ENCODE results near the gene ZFP3. TPM values are rescaled to one million over a fixed set of nuclear protein-coding genes. Genes with fewer than 3 reads are reported as not detected.
"Not testable (repeated sequence)": the region's sequence is repeated elsewhere in the genome, so short reads cannot be mapped to it uniquely, and the experiment has no call there.

ZFP3 gene
- total RNA-seq, 4 donors from 2014 or later, result 1.5 to 8.6 (median 5.3) TPM

GRCh38 chr17:5055543-5055942 is 22.7 kb upstream of the ZFP3 start:
- no peaks in the 10 kb centered on the region for H3K4me1 ChIP-seq
- no peaks in the 10 kb centered on the region for H3K9me3 ChIP-seq
- H3K4me3 ChIP-seq, result no peak overlapping the region
- intact Hi-C loops (cut with DNase I; ENCODE audit: low total_unique reads), result no loop called here
- no peak for DNase-seq
- H3K36me3 ChIP-seq, result no peaks in the 10 kb centered on the region
- no peaks in the 10 kb centered on the region for H3K27me3 ChIP-seq
- TF ChIP-seq CTCF (IDR thresholded peaks at IDR 0.05) (no peak), POLR2A (IDR thresholded peaks at IDR 0.05) (no peak)
- H3K27ac ChIP-seq, result no peak overlapping the region

- Histone ChIP-seq H3K27ac (no peak overlapping the region), H3K27me3 (no peaks in the 10 kb centered on the region), H3K4me1 (no peaks in the 10 kb centered on the region), H3K36me3 (no peaks in the 10 kb centered on the region), H3K9me3 (no peaks in the 10 kb centered on the region), H3K4me3 (no peak overlapping the region)
- TF ChIP-seq CTCF (IDR thresholded peaks at IDR 0.05) (no peak), POLR2A (IDR thresholded peaks at IDR 0.05) (no peak)
- DNase-seq, result no peak
- intact Hi-C loops (cut with DNase I; ENCODE audit: low total_unique reads), result loop anchor here (10.0 kb wide), 1 partner anchor 150 kb away; no protein-coding TSS in a partner anchor
Measured at GRCh38 chr17:5065227-5065744, 13.0 kb upstream of the ZFP3 start.

- intact Hi-C loops (cut with DNase I; ENCODE audit: low total_unique reads), result loop anchor here (10.0 kb wide), 1 partner anchor 153 kb away; no protein-coding TSS in a partner anchor
- no peak overlapping the region for H3K4me3 ChIP-seq
- no peak for DNase-seq
- no peak overlapping the region for H3K27ac ChIP-seq
- TF ChIP-seq CTCF (IDR thresholded peaks at IDR 0.05) (no peak), POLR2A (IDR thresholded peaks at IDR 0.05) (no peak)
- H3K9me3 ChIP-seq, result no peaks in the 10 kb centered on the region
- H3K36me3 ChIP-seq, result no peaks in the 10 kb centered on the region
- H3K4me1 ChIP-seq, result no peaks in the 10 kb centered on the region
- no peaks in the 10 kb centered on the region for H3K27me3 ChIP-seq
Measured at GRCh38 chr17:5068236-5068635, 10.0 kb upstream of the ZFP3 start.

- no peak for DNase-seq
- H3K36me3 ChIP-seq, result no peaks in the 10 kb centered on the region
- H3K4me1 ChIP-seq, result no peaks in the 10 kb centered on the region
- intact Hi-C loops (cut with DNase I; ENCODE audit: low total_unique reads), result loop anchor here (10.0 kb wide), 1 partner anchor 155 kb away; no protein-coding TSS in a partner anchor
- TF ChIP-seq POLR2A (IDR thresholded peaks at IDR 0.05) (no peak), CTCF (IDR thresholded peaks at IDR 0.05) (no peak)
- no peaks in the 10 kb centered on the region for H3K9me3 ChIP-seq
- H3K27me3 ChIP-seq, result no peaks in the 10 kb centered on the region
- H3K4me3 ChIP-seq, result no peak overlapping the region
- H3K27ac ChIP-seq, result no peak overlapping the region
Measured at GRCh38 chr17:5069724-5070123, 8.5 kb upstream of the ZFP3 start.

GRCh38 chr17:5075472-5075871 is 2.8 kb upstream of the ZFP3 start:
- H3K9me3 ChIP-seq; H3K27me3 ChIP-seq; intact Hi-C loops (cut with DNase I; ENCODE audit: low total_unique reads); H3K27ac ChIP-seq; H3K4me1 ChIP-seq; DNase-seq; H3K4me3 ChIP-seq; H3K36me3 ChIP-seq: not testable (repeated sequence)

- H3K9me3 ChIP-seq; H3K4me1 ChIP-seq; DNase-seq; intact Hi-C loops (cut with DNase I; ENCODE audit: low total_unique reads); H3K36me3 ChIP-seq; H3K27me3 ChIP-seq: not testable (repeated sequence)
- peak overlapping the region in 1 of 2 donors; percentile 71 for H3K27ac ChIP-seq
- peak overlapping the region; percentile 77 to 84 for H3K4me3 ChIP-seq
Measured at GRCh38 chr17:5077275-5077674, 992 bp upstream of the ZFP3 start.
